Nucleus accumbens (tissue), 56 donors: ENCODE results near the gene NR2F1.

Experiments used
- DNase-seq, 56 donors: peaks; one replicate each; lab custom pipeline; 2025; lab: John Stamatoyannopoulos, UW

NR2F1 gene

DNA sequence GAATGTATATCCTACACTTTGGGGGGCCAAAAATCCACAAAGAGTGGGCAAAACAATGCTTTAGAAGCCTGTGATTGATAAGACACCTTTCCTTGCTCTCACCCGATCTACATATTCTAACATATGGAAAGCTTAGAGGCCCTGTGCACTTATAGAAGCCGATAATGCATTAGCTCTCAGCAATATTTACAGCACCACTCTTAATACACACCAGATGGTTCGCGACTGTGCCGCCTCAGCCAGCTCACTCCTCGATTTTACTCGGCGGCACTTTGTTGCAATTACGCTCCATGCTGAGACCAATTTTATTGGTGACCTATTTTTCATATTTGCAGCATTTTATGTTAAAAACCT is 18.8 kb downstream of the NR2F1 start:
- no peak for DNase-seq

DNA sequence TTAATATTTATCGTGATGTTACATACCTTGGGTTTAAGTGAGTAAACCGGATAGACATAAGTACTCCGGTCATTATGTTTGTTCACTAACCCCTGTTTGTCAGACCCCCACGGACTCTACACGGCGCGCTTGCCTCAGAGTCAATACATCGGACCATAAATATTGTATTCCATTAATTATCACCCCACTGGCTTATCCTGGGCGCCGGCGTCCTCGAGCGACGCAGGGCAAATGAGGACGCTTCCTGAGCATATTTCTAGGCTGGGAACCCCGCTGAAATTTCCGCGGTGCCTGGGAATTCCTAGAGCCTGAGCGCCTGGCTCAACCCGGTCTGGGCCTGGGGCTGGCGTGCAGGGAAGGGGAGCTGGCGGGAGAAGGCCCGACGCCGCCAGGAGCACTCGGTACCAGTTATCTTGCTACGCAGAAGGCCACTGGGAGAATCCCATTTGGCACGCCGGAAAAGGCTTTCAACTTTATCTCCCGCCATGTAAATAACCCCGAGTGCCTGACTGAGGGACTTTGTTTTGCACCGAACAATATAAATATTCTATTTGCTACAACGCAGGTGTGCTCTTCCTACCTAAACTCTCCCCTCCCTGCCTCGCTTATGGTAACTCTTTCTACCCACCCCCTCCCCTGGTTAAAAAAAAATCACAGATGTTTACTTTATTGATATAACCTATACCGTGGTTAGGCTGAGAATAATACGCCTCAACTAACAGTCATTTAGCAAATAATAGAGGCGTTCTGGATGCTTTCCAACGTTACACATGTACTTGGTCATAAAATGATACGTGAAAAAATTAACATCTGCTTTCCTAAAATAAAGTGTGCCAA is 19.4 kb downstream of the NR2F1 start:
- DNase-seq = no peak

DNA sequence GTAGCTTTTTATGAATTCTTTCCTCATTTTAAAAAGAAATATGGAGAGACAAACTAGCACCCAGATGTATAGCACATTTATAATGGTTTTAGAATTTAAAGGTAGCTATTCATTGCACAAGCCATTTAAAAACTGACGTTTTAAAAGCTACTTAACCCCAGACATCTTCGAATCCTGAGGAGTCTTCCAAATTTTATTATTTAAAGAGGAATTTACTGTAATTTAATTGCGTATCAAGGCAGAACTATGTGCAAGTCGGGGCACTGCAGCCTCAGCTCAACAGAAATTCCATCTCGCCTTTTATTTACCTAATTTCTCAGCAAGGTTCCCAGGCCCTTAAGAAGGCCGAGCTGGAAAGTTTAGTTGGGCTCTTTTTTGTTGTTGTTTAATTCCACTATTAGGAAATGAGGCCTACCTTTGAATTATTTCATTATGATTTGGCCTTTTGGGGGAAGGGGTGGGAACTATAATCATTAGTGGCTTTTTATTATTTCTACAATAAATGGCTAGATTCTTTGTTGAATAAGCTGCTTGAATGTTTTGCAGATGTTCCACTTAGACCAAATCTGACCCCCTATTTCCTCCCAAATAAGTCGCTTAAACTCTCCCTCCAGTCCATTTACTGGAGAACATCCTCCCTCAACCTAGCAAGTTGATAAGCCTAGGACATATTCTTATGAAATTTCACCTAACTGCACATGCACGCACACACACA is 20.2 kb downstream of the NR2F1 start:
- no peak for DNase-seq

DNA sequence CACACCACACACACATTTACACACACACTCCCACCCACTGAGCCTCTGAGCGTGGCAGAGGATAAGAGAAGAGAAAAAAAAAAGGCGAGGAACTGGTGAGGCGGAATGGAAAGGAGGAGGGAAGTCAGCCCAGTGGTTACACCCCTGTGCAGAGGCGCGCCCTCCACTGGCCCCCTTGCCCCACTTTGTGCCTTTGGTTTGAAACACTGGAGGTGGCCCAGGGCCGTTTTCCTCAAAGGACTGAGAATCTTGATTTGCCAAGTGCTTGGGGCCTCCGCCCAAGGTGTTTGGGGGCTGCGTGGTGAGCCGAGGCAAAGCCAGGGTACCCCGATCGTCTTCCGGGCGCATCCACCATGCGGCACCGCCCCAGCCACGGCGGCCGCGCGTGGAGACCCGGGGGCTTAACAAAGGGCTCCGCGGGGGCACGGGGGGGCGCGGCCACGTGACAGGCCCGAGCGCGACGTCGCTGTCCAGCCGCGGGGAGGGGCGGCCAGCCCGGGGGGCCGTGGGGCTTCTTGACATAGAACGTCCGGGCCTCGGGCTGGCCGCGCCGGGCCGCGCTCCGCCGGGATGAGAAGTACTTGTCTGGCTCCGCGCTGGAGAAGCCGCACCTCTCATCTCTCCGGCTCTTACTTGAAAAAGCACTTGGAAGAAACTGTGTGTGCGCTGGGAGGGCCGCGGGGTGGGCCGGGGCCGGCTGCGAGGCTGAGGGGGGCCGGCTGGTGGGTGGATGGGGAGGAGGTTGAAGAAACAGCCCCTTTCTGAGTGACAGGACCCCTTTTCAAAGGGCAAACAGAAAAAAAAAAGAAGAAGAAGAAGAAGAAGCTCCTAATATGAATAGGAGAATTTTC is 21.0 kb downstream of the NR2F1 start:
- peak in 4 of 56 donors; percentile 18 to 37 (median 30) for DNase-seq

DNA sequence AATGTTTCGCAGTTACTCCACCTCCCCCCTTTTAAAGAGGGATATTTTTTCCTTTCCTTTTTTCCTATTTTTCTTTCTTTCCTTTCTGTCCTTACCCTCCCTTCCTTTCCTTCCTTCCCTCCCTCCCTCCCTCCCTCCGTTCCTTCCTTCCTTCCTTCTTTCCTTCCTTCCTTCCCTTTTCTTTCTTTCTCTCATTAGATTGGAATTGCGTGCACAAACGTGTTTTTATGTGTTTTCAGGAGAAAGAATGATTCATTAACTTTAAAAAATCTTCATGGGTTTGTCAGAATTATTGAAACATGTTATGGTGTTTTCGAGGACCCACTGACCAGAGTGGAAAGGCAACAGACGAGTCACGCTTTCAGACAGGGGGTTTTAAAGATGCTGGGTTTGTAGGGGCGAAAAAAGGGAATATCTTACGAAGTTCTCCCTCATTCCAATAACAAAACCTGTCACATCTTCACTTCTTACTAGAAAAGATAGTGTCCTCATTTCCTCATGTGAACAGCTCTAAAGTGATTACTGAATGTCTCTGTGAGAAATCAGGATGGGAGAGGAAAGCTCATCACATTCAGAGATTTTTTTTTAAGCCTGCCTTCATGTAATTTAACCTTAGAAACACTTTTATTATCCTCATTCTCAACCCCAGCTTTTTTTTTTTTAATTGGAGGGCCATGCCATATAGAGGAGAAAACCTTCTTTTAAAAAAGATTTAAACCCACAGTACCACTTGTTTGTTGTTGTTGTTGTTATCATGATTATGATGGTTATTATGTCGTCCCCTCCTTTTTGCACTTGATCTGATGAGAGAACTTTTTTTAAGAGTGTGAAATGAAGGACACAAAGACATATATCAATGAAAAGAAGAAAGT is 21.9 kb downstream of the NR2F1 start:
- DNase-seq = no peak

DNA sequence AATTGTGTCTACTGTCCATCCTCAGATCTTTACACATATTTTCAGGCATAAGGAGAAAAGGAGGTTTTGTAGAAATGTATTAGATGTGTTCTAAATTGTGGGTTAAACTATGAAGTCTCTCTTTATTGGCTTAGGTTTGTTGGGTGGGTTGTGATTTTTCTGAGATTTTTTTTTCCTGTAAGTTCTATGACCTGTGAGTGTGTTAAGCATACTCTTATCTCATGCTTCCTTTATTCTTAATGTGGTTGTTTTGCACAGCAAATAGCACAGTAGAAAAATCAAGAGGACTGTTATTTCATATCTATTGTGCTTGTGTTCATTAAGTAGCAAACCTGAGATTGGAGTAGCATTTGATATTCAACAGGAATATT is 23.3 kb downstream of the NR2F1 start:
- DNase-seq = no peak

DNA sequence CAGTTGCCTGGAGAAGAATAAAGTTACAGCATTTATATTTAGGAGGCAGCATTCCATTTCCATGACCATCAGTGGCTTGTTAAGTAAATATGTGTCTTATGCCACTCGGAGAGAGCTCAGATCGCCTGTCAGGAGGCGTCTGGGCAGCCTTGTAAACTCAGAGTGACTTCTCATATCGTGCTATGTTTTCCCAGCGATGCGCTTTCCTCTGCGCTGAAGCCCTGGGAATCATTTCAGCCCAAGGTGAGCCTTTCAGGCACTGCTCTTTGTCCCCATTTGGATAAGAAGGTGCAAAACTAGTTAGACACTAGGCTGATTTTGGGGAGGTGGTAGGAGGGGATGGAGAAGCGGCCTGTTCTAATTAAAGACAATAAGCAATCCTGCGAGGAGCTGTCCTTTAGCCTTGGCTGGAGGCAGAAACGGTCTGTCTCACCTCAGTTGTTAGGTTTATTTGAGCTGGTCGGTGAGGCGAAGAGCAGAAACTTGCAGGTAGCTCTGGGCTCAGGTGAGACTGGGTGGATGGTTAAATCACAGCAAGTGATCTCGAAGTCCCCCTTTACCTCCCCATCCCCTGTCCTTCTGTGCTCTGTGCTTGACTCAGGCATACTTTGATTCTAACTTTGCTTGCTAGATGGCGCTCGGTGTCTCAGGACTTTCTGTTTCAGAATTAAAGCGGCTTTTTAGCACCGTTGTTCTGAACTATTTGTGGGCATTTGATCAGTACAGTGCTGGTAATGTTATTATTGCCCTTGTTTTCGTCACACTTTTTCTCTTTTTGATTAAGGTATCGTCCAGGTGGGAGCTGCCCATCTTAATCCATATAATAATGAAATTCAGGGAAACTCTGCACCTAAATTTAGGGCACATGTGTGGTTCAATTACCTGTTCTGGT is 24.6 kb downstream of the NR2F1 start:
- peak in 11 of 56 donors; percentile 12 to 69 (median 28) for DNase-seq

DNA sequence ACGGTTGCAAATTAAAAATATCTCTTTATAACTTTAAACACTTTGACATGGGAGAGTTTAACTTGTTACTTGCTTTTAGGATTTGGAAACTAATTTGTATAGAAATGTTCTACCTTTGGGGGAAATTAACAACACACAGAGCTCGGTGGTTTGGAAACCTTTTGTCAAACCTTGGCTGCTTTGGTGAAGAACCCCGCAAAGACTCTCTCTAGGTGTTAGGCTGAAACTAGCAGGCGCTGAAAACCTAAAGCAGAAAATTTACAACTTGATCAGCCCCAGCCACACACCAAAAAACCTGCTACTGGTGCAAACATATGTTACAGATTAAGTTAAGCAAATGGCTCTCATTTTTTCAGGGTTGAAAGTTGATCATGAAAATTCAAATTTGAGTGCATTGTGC is 25.8 kb downstream of the NR2F1 start:
- DNase-seq = no peak

DNA sequence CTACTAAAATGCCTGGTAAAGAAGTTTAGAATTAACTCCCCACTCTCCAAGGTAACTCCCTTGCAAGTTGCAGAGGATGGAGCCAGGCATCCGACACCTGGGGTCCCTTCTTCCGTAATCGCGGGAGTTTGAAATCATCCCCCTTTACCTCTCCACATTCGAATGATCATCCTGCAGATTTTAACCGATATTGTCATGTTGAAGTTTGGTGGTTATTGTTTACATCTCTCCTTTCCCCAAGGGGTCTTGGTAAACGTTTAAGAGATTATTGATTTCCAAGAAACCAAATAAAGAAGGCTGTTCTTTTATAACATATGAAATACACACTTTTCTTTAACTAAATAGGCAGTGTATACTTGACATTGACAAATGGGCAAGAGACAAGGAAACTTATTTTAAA is 26.7 kb downstream of the NR2F1 start:
- DNase-seq = no peak

DNA sequence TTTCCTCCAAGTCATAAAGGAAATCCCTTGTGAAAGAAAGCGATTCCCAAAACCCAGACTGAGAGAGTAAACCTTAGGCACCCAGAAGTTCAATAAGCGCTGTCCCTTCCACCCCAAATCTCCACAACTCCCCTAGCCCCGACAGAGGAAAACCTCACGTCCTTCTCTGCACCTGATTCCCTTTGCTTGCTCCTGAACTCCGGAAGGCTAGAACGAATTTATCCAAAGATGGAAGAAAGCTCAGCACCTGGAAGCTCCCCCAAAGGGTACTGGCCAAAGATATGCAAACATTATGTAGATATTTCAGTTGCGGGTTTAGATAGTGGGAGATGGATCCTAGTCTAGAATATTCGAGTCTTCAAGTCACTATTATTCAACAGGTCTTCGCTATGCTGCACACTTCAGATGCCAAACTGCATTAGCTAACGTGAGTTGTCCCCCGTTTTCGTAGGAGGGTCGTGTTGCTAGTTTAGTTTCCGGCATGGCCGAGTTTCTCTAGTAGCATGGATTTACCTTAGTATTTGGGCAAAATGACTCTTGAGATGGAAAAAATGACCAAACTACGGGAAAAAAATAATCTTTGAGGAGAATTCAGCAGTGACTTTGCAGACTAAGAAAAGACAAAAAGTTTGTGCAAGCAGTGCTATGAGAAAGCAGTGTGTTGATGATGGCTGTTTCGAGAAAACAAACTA is 27.7 kb downstream of the NR2F1 start:
- DNase-seq = no peak

DNA sequence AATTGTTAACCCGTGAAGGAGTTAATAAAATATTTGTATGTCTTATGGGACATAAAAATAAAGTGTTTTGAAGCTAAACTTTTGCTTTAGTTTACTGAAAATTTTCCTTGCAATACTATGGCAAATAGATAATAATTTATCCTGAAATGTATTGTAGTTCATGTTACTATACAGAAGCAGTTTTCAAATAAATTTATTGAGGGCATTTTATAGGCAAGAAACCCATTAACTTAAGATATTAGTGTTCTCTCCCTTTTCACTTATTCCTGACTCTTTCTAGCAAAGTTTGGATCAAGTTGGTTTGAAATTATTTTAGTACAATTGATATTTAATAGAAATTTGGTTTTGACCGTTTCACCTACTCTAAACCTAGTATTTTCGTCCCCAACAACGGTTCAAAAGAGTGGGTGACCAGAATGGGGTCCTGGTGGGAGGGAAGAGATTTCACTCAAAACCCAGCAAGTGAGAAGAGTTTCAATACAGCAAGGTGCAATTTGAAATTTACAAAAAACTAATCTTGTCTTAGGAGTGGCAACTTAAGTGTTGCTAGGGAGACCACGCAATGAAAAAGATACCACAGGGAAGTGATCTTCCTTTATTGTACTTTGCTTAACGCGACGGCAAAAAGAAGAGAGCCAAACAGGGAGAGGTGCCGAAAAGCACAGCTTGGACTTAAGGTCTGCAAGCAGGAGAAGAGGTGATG is 28.4 kb downstream of the NR2F1 start:
- DNase-seq = no peak

DNA sequence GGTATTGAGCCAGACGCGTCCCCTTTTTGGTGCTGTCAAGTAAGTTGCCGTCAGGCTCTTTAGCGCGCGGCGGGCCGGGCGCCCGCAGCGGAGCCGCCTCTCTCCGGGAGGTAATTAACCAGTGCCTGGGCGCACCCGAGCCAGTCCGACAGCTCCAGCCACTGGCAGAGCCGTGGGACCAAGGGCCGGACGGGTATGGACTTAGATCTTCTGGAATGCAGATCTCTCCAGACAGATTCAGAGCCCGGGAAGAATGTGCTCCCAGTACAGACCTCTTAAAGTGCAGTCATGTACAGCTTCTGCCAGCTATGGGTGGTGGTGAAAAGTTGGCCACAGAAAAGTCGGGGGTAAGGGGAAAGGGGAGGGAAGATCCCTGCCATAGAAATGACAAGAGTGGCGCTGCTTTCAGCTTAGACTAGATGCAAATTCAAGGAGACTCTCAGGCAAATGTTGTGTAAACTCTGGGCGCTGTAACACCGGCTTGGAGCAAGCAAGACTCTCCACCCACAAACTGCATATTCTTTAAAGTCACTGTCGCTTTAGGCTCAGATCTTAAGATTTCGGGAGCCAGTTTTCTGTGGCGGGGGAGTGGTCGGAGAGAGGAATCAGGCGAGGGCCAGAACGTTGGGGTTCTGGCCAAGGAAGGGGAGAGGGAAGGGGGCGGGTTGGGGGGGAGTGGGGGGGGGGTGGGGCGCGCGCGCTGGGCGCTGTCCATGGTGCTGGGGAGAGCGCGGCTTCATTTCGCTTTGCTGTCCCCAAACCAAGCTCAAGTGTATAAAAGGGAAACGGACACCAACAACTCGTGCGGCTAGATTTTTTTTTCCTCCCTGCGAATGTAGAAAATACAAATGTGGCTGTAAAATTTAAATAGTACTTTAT is 29.2 kb downstream of the NR2F1 start:
- DNase-seq = peak in 3 of 56 donors; percentile 18 to 40 (median 26)

DNA sequence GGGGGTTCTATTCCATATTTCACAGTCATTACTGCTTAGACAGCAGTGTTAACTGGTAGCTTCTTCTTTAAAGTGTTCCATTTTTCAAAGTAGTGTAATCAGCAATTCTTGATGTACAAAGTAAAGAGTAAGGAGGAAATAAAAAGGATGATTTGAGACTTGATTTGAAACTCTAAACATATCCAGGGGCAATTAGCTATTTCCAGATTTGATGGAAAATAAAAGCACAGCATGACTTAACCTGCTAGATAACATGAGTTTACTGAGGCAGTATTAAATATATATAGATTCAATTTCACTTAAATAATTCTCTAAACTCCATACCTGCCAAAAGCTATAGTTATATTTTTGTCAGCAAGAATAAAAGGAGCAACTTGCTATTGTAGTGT is 29.8 kb downstream of the NR2F1 start:
- DNase-seq = no peak

DNA sequence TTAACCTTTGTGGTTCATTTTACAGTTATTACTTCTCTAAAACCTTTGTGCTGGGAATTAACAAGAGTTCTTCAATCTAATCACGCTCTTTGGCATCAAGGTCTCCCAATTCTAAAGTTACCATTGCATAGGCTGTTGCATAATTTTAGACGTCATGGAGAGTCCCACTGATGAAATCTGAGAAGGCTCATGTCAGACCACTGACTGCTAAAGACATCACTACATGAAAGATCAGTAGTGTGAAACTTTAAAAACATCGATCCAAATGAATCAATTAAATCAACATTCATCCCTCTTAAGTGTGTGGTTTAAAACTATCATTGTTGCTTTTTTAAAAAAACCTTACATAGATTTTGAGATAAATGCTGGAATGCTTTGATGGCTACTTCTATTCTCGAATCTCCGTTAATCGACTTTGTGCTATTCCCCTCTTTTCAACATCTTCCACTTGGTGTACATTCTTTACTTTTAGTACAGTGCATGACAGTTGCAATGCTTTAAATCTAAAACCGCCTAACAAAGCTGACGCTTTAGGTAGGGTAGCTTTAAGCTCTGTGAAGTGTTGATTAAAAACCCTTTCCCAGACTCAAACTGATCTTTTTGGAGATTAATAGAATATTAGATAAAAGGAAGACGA is 33.6 kb downstream of the NR2F1 start:
- DNase-seq = no peak

DNA sequence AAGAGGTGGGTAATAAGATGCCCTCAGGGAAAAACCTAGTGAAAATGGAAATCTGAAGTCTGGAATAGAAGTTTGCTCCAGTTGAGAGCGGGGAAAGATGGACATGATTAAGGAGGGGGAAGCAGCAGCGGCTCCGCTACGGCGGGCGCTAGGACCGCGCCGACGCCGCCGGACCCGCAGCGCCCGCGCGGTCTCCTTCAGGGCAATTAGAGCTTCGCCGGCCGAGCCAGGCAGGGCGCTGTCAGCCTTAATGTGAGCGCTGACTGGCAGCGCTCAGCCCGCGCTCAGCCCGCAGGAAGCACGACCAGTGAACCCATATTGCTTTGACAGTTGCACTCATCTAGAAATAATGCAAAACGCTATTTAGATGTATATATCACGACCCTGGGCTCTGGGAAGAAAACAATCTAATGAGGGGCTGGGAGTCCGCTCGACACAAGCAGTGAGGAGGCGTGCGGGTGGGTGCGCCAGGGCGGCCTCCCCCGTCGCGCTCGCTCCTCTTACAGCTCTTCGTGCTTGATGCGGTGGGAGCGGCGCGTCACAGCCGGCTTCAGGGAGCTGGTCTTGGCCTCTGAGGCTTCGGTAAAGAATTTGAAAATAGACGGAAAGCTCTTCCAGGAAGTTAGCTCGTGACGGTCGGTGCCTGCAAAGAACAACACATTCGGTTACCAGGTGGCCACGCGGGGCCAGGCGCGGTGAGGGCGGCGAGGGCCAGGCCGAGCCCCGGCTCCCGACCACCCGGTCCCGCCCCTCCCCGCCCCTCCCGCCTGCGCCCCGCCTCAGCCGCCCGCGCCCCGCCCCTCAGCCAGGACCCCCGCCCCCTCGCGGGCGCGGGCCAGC is 37.7 kb downstream of the NR2F1 start:
- peak in 50 of 56 donors; percentile 16 to 82 (median 60) for DNase-seq
